MM.1S (cell line): ENCODE results near the gene SIRPG.

Experiments
- CTCF ChIP-seq: fragments of 300-600 bp; sonication (generic); IDR thresholded peaks from 2 replicates; pipeline ENCODE4 v1.5.1; 2016; ENCODE audit warnings: antibody characterized with exemption, low read length, mixed read lengths
- EZH2 ChIP-seq: fragments of 300-600 bp; sonication (generic); optimal IDR thresholded peaks from 2 replicates; pipeline ENCODE3; 2017; ENCODE audit warnings: low read depth, mild to moderate bottlenecking, antibody characterized with exemption, low read length, mixed read lengths
- EZH2phosphoT487 ChIP-seq: fragments of 300-600 bp; sonication (generic); IDR thresholded peaks from 2 replicates; pipeline ENCODE4 v1.6.1; 2018; ENCODE audit warnings: antibody characterized with exemption, low read length

GRCh38 chr20:1702328-1702727, 44.7 kb upstream of the SIRPG start:
- no peak for TF ChIP-seq EZH2
- TF ChIP-seq CTCF = no peak
- no peak for TF ChIP-seq EZH2phosphoT487
